GM12865 (cell line): ENCODE measurements around the gene ATP2B3.
A peak's percentile ranks its signal among the peaks of the same experiment; 100 is the strongest.
"Not testable (repeated sequence)": the region's sequence is repeated elsewhere in the genome, so short reads cannot be mapped to it uniquely, and the experiment has no call there.

Experiments used
- DNase-seq: peaks from one replicate; pipeline ENCODE4 v3.0.0; 2010; ENCODE audit warnings: low read depth
- H3K4me3 ChIP-seq: 2 replicates; pipeline ENCODE4 v1.5.1; 2011; ENCODE audit warnings: mild to moderate bottlenecking, low read depth, low read length, control low read depth
- CTCF ChIP-seq: IDR thresholded peaks from 2 replicates; pipeline ENCODE4 v1.5.1; 2011; ENCODE audit warnings: low read length, control low read depth, low read depth, inconsistent platforms; ENCODE audit not compliant: insufficient read depth; ENCODE audit errors: missing control alignments

Gene ATP2B3

GRCh38 chrX:153599192-153600031 is 82.0 kb downstream of the ATP2B3 start:
- H3K4me3 ChIP-seq: peak overlapping the region; percentile 65
- no peak for TF ChIP-seq CTCF
- DNase-seq: peak; percentile 94

GRCh38 chrX:153600032-153600373 is 82.6 kb downstream of the ATP2B3 start:
- TF ChIP-seq CTCF: no peak
- DNase-seq: peak; percentile 15
- peak overlapping the region; percentile 65 for H3K4me3 ChIP-seq

- no peak for DNase-seq
- H3K4me3 ChIP-seq: no peak overlapping the region
- TF ChIP-seq CTCF: no peak
These were observed 83.5 kb downstream of the ATP2B3 start for GRCh38 chrX:153600921-153601320.

GRCh38 chrX:153601511-153602110 is 84.2 kb downstream of the ATP2B3 start:
- no peak overlapping the region for H3K4me3 ChIP-seq
- DNase-seq: no peak
- TF ChIP-seq CTCF: no peak

GRCh38 chrX:153602601-153603000 is 85.2 kb downstream of the ATP2B3 start:
- H3K4me3 ChIP-seq: no peak overlapping the region
- TF ChIP-seq CTCF: no peak

GRCh38 chrX:153603131-153603656 is 85.8 kb downstream of the ATP2B3 start:
- no peak for TF ChIP-seq CTCF
- DNase-seq: no peak
- no peak overlapping the region for H3K4me3 ChIP-seq

More at GRCh38 chrX:153602601-153603000, 85.2 kb downstream of the ATP2B3 start:
- DNase-seq: no peak

GRCh38 chrX:153604666-153605380 is 87.4 kb downstream of the ATP2B3 start:
- not testable (repeated sequence) for DNase-seq, H3K4me3 ChIP-seq
